GM21515 (cell line): ENCODE results near the gene EDAR.

Source experiments
- ATAC-seq: cut with Tn5 transposase; IDR thresholded peaks from one replicate; pipeline ENCODE4 v1.9.1; 2021; ENCODE audit not compliant: unreplicated experiment

EDAR gene

GRCh38 chr2:108926561-108927380 is 62.2 kb downstream of the EDAR start:
- ATAC-seq, result no peak

GRCh38 chr2:108925735-108926134 is 63.3 kb downstream of the EDAR start:
- no peak for ATAC-seq

- no peak for ATAC-seq
Observed at GRCh38 chr2:108925286-108925685, 63.7 kb downstream of the EDAR start.

GRCh38 chr2:108924580-108925251 is 64.3 kb downstream of the EDAR start:
- ATAC-seq, result no peak

- no peak for ATAC-seq
Observed at GRCh38 chr2:108923736-108924579, 65.1 kb downstream of the EDAR start.

- ATAC-seq, result no peak
Observed at GRCh38 chr2:108923019-108923700, 65.9 kb downstream of the EDAR start.

GRCh38 chr2:108922141-108922915 is 66.7 kb downstream of the EDAR start:
- ATAC-seq, result no peak

GRCh38 chr2:108921096-108922030 is 67.7 kb downstream of the EDAR start:
- ATAC-seq, result no peak

GRCh38 chr2:108920686-108921085 is 68.3 kb downstream of the EDAR start:
- ATAC-seq, result no peak

GRCh38 chr2:108919571-108920373 is 69.2 kb downstream of the EDAR start:
- ATAC-seq, result no peak

GRCh38 chr2:108918941-108919341 is 70.1 kb downstream of the EDAR start:
- ATAC-seq, result no peak

GRCh38 chr2:108918156-108918874 is 70.7 kb downstream of the EDAR start:
- no peak for ATAC-seq

GRCh38 chr2:108917526-108917925 is 71.5 kb downstream of the EDAR start:
- no peak for ATAC-seq

- ATAC-seq, result no peak
Observed at GRCh38 chr2:108916796-108917421, 72.1 kb downstream of the EDAR start.

- ATAC-seq, result no peak
Observed at GRCh38 chr2:108916122-108916795, 72.8 kb downstream of the EDAR start.

- ATAC-seq, result no peak
Observed at GRCh38 chr2:108912629-108912902, 76.5 kb downstream of the EDAR start.
